ENCODE data around the gene FOXK1.

GRCh38 chr7:4742051-4742573, 60.0 kb downstream of the FOXK1 start:
- TF ChIP-seq POLR2A (IDR thresholded peaks at IDR 0.05) (no peak), EP300 (IDR thresholded peaks at IDR 0.05) (no peak), CTCF (IDR thresholded peaks at IDR 0.05) (no peak)
